GM10266 (cell line): ENCODE measurements around the gene QRFP.

Experiments
- DNase-seq: peaks from one replicate; pipeline ENCODE4 v3.0.0; 2012; ENCODE audit errors: extremely low spot score
- TF ChIP-seq, protein P1 (sequence below): IDR thresholded peaks from 2 replicates; pipeline ENCODE4 v1.5.1; 2012; ENCODE audit warnings: mild to moderate bottlenecking, low read depth; ENCODE audit not compliant: control insufficient read depth, insufficient read depth; ENCODE audit errors: missing control alignments

QRFP gene

DNA sequence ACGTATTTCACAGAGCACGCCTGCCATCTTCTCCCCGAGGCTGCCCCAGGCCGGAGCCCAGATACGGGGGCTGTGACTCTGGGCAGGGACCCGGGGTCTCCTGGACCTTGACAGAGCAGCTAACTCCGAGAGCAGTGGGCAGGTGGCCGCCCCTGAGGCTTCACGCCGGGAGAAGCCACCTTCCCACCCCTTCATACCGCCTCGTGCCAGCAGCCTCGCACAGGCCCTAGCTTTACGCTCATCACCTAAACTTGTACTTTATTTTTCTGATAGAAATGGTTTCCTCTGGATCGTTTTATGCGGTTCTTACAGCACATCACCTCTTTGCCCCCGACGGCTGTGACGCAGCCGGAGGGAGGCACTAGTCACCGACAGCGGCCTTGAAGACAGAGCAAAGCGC, 9.6 kb downstream of the QRFP start:
- TF ChIP-seq, protein P1, sequence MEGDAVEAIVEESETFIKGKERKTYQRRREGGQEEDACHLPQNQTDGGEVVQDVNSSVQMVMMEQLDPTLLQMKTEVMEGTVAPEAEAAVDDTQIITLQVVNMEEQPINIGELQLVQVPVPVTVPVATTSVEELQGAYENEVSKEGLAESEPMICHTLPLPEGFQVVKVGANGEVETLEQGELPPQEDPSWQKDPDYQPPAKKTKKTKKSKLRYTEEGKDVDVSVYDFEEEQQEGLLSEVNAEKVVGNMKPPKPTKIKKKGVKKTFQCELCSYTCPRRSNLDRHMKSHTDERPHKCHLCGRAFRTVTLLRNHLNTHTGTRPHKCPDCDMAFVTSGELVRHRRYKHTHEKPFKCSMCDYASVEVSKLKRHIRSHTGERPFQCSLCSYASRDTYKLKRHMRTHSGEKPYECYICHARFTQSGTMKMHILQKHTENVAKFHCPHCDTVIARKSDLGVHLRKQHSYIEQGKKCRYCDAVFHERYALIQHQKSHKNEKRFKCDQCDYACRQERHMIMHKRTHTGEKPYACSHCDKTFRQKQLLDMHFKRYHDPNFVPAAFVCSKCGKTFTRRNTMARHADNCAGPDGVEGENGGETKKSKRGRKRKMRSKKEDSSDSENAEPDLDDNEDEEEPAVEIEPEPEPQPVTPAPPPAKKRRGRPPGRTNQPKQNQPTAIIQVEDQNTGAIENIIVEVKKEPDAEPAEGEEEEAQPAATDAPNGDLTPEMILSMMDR, result no peak
- DNase-seq, result no peak

DNA sequence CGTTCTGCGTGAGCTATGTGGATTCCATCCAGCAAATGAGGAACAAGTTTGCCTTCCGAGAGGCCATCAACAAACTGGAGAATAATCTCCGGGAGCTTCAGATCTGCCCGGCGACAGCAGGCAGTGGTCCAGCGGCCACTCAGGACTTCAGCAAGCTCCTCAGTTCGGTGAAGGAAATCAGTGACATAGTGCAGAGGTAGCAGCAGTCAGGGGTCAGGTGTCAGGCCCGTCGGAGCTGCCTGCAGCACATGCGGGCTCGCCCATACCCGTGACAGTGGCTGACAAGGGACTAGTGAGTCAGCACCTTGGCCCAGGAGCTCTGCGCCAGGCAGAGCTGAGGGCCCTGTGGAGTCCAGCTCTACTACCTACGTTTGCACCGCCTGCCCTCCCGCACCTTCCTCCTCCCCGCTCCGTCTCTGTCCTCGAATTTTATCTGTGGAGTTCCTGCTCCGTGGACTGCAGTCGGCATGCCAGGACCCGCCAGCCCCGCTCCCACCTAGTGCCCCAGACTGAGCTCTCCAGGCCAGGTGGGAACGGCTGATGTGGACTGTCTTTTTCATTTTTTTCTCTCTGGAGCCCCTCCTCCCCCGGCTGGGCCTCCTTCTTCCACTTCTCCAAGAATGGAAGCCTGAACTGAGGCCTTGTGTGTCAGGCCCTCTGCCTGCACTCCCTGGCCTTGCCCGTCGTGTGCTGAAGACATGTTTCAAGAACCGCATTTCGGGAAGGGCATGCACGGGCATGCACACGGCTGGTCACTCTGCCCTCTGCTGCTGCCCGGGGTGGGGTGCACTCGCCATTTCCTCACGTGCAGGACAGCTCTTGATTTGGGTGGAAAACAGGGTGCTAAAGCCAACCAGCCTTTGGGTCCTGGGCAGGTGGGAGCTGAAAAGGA, 10.9 kb downstream of the QRFP start:
- DNase-seq, result no peak
- TF ChIP-seq, protein P1, result no peak

GRCh38 chr9:130884542-130885483, 11.8 kb downstream of the QRFP start:
- no peak for DNase-seq
- TF ChIP-seq, protein P1, result no peak

DNA sequence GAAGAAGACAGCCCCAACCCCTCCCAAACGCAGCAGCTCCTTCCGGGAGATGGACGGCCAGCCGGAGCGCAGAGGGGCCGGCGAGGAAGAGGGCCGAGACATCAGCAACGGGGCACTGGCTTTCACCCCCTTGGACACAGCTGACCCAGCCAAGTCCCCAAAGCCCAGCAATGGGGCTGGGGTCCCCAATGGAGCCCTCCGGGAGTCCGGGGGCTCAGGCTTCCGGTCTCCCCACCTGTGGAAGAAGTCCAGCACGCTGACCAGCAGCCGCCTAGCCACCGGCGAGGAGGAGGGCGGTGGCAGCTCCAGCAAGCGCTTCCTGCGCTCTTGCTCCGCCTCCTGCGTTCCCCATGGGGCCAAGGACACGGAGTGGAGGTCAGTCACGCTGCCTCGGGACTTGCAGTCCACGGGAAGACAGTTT, 12.5 kb downstream of the QRFP start:
- TF ChIP-seq, protein P1, result no peak
- DNase-seq, result no peak

DNA sequence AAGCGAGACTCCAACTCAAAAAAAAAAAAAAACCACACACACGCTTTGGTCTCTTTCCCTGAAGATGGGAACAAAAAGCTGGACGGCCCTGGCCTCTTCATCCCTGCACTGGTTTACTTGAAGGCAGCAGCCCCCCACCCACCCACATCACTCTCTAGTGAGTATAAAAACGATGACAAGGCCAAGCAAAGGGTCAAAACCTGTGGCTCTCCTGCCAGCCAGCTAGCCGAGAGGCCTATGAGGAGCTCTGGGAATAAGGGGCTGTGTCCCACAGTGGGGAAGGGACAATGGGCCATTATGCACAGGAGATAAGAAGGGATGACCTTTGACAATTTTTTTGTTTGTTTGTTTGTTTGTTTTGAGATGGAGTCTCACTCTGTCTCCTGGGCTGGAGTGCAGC, 13.1 kb downstream of the QRFP start:
- no peak for DNase-seq
- TF ChIP-seq, protein P1, result no peak

DNA sequence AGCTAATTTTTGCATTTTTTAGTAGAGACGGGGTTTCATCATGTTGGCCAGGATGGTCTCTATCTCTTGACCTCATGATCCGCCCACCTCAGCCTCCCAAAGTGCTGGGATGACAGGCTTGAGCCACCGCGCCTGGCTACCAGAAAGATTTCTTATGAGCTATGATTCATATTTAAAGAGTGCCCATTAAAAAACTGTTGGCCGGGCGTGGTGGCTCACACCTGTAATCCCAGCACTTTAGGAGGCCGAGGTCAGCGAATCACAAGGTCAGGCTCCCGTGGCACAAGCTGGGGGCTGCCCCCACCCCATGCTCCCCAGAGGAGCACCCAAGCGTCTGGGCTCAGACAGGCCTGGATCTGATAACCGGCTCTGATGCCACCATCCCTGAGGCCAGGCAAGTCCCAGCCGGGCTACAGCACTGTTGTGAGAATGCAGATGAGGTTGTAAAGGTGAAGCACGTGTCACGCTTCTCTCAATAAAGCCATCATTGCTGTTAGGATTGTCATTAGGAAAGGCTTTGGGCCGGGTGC, 13.9 kb downstream of the QRFP start:
- DNase-seq, result no peak
- TF ChIP-seq, protein P1, result no peak
